Fibroblast of skin of abdomen (primary cell): ENCODE measurements around the gene ABR.
"Not testable (repeated sequence)": the region's sequence is repeated elsewhere in the genome, so short reads cannot be mapped to it uniquely, and the experiment has no call there.

Source experiments
- DNase-seq: peaks from one replicate; pipeline ENCODE4 v3.0.0-alpha.2; 2013

The ABR gene

GRCh38 chr17:1069847-1070246, 109.9 kb downstream of the ABR start:
- no peak for DNase-seq

GRCh38 chr17:1068356-1068755, 111.4 kb downstream of the ABR start:
- DNase-seq = no peak

GRCh38 chr17:1067282-1067956, 112.4 kb downstream of the ABR start:
- DNase-seq = no peak

- DNase-seq = not testable (repeated sequence)
These were observed 114.4 kb downstream of the ABR start for GRCh38 chr17:1065416-1065815.

- DNase-seq = peak; percentile 85
These were observed 118.8 kb downstream of the ABR start for GRCh38 chr17:1060991-1061390.

GRCh38 chr17:1059131-1059795, 120.5 kb downstream of the ABR start:
- DNase-seq = no peak

GRCh38 chr17:1058423-1059130, 121.2 kb downstream of the ABR start:
- DNase-seq = no peak

- no peak for DNase-seq
These were observed 123.0 kb downstream of the ABR start for GRCh38 chr17:1056761-1057160.

GRCh38 chr17:1055751-1056645, 123.8 kb downstream of the ABR start:
- peak; percentile 50 for DNase-seq

- no peak for DNase-seq
These were observed 124.5 kb downstream of the ABR start for GRCh38 chr17:1055231-1055630.

- no peak for DNase-seq
These were observed 125.1 kb downstream of the ABR start for GRCh38 chr17:1054656-1055055.

- no peak for DNase-seq
These were observed 126.0 kb downstream of the ABR start for GRCh38 chr17:1053661-1054360.

GRCh38 chr17:1050996-1051925, 128.5 kb downstream of the ABR start:
- no peak for DNase-seq

- DNase-seq = no peak
These were observed 129.4 kb downstream of the ABR start for GRCh38 chr17:1050246-1050995.

- DNase-seq = no peak
These were observed 130.1 kb downstream of the ABR start for GRCh38 chr17:1049446-1050225.

GRCh38 chr17:1048516-1049115, 131.2 kb downstream of the ABR start:
- DNase-seq = not testable (repeated sequence)

- no peak for DNase-seq
These were observed 131.8 kb downstream of the ABR start for GRCh38 chr17:1047879-1048470.

- DNase-seq = peak; percentile 46
These were observed 132.5 kb downstream of the ABR start for GRCh38 chr17:1047177-1047878.
